Measurements from ENCODE around the gene THOP1.

The THOP1 gene

GRCh38 chr19:2755811-2756210 is 29.5 kb upstream of the THOP1 start:
- H3K4me3 ChIP-seq (ENCODE audit: low read length): no peak overlapping the region
- H3K9ac ChIP-seq (ENCODE audit: low read length): no peak overlapping the region
- H3K27me3 ChIP-seq (ENCODE audit: control insufficient read depth, insufficient read depth, low read length): no peaks in the 10 kb centered on the region
- no peak overlapping the region for H3K27ac ChIP-seq (ENCODE audit: low read length)
- H3K4me1 ChIP-seq (ENCODE audit: control insufficient read depth, low read depth, low read length): no peaks in the 10 kb centered on the region
- H3K9me3 ChIP-seq (ENCODE audit: control insufficient read depth, low read depth, low read length): no peaks in the 10 kb centered on the region
- H3K36me3 ChIP-seq (ENCODE audit: control insufficient read depth, low read depth, low read length): peaks cover 48% of the 10 kb centered on the region

DNA sequence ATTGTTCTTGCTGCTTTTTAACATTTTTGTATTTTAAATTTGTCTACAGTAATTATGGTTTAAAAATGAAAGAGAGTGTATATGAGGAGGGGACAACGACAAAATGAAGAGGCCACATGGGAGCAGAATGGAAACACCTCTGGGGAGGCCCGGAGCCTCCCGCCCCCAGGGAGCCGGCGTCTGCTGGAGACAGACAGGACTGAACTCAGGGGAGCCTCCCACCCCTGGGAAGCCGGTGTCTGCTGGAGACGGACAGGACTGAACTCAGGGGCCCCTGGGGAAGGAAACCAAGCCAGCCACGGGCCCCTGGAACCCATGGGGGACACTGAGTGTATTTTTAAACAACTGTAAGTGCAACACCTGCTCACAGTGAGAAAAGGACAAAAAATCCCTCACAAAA is 28.8 kb upstream of the THOP1 start:
- no peak overlapping the region for H3K9ac ChIP-seq (ENCODE audit: low read length)
- H3K4me1 ChIP-seq (ENCODE audit: control insufficient read depth, low read depth, low read length): no peaks in the 10 kb centered on the region
- H3K36me3 ChIP-seq (ENCODE audit: control insufficient read depth, low read depth, low read length): peaks cover 54% of the 10 kb centered on the region
- no peak overlapping the region for H3K4me3 ChIP-seq (ENCODE audit: low read length)
- H3K9me3 ChIP-seq (ENCODE audit: control insufficient read depth, low read depth, low read length): no peaks in the 10 kb centered on the region
- H3K27ac ChIP-seq (ENCODE audit: low read length): no peak overlapping the region
- H3K27me3 ChIP-seq (ENCODE audit: control insufficient read depth, insufficient read depth, low read length): no peaks in the 10 kb centered on the region

DNA sequence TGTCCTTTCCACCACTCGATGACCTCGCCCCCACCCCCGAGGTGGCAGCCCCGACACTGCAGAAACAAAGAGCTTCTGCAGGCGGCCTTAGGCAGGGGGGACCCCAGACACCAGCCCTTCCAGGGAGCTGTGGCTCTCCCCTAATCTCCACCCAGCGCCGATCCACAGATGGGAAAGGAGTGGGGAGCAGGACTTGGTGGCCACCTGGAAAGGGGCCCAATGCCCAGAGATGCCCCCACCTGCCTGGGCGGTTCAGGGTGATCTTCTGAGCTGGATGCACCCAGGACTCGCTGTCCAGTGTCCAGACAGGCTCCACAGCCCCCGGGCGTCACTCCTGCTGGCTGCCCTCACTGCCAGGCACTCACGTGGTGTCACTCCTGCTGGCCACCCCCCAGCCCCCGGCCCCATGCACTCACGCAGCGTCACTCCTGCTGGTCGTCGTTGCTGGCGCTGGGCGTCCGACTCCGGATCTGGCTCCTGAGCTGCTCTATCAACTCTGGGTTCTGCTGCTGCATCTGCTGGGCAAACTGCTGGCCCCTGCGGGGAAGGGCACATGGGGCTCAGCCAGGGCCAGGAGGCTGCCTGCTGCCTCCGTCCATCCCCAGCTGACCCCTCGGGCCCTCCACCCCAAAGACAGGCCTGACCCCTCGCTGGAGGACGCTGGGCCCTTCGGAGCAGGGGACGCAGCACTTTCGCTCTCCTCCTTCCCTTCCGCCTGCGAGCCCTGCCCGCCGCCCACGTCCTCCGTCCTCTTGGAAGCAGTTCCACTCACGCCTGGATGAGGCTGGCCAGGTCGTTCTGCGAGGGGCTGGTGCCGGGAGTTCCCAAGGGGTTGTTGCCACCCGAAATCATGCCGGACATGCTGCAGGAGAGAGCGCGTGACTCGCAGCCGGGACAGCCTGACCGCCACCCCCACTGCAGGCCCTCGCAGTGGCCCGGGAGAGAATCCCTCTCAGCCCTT is 28.1 kb upstream of the THOP1 start:
- H3K4me1 ChIP-seq (ENCODE audit: control insufficient read depth, low read depth, low read length): no peaks in the 10 kb centered on the region
- H3K9ac ChIP-seq (ENCODE audit: low read length): no peak overlapping the region
- peaks cover 62% of the 10 kb centered on the region for H3K36me3 ChIP-seq (ENCODE audit: control insufficient read depth, low read depth, low read length)
- no peak overlapping the region for H3K4me3 ChIP-seq (ENCODE audit: low read length)
- H3K27ac ChIP-seq (ENCODE audit: low read length): no peak overlapping the region
- H3K9me3 ChIP-seq (ENCODE audit: control insufficient read depth, low read depth, low read length): no peaks in the 10 kb centered on the region
- no peaks in the 10 kb centered on the region for H3K27me3 ChIP-seq (ENCODE audit: control insufficient read depth, insufficient read depth, low read length)

DNA sequence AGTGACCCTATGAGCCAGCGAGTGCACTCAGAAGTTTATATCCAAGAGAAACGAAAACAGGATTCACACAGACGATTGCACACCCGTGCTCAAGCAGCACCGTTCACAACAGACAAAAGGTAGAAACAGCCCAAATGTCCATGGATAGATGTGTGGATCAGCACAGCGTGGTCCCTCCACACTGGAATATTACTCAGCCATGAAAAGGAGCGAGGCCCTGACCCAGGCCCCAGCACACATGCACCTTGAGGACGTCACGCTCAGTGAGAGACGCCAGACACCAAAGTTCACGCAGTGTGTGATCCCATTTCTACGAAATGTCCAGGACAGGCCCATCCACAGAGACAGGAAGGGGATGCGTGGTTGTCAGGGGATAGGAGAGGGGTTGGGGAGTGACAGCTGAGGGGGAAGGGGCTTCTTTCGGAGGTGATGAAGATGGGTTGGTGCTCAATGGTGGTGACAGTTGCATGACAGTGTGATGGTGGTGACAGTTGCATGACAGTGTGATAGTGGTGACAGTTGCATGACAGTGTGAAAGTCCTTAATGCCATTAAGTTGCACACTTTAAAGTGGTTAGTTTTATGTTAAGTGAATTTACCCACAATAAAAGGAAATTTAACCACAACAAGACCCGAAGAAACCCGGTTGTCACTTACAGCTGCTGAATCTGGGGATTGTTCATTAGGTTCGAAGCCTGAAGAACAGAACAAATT is 26.5 kb upstream of the THOP1 start:
- Histone ChIP-seq H3K9me3 (ENCODE audit: control insufficient read depth, low read depth, low read length) (no peaks in the 10 kb centered on the region), H3K27ac (ENCODE audit: low read length) (no peak overlapping the region), H3K4me1 (ENCODE audit: control insufficient read depth, low read depth, low read length) (no peaks in the 10 kb centered on the region), H3K4me3 (ENCODE audit: low read length) (no peak overlapping the region), H3K9ac (ENCODE audit: low read length) (no peak overlapping the region), H3K36me3 (ENCODE audit: control insufficient read depth, low read depth, low read length) (peaks cover 77% of the 10 kb centered on the region), H3K27me3 (ENCODE audit: control insufficient read depth, insufficient read depth, low read length) (no peaks in the 10 kb centered on the region)

- no peaks in the 10 kb centered on the region for H3K4me1 ChIP-seq (ENCODE audit: control insufficient read depth, low read depth, low read length)
- H3K4me3 ChIP-seq (ENCODE audit: low read length): no peak overlapping the region
- H3K27me3 ChIP-seq (ENCODE audit: control insufficient read depth, insufficient read depth, low read length): no peaks in the 10 kb centered on the region
- no peak overlapping the region for H3K27ac ChIP-seq (ENCODE audit: low read length)
- no peak overlapping the region for H3K9ac ChIP-seq (ENCODE audit: low read length)
- no peaks in the 10 kb centered on the region for H3K9me3 ChIP-seq (ENCODE audit: control insufficient read depth, low read depth, low read length)
- peaks cover 78% of the 10 kb centered on the region for H3K36me3 ChIP-seq (ENCODE audit: control insufficient read depth, low read depth, low read length)
These were observed 25.9 kb upstream of the THOP1 start for GRCh38 chr19:2759362-2759761.

DNA sequence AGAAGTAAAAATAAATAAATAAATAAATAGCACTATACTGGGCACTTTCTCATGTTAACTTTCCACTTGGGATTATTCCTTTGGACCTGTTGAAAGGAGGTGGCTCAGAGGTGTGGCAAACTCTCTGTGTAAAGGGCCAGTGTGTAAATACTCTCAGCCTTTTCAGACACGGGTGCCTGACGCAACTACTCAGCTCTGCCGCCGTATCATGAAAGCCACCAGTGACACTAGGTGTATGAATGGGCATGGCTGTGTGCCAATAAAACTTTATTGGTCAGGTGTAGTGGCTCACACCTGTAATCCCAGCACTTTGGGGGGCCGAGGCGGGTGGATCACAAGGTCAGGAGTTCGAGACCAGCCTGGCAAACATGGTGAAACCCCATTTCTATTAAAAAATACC is 25.3 kb upstream of the THOP1 start:
- peaks cover 77% of the 10 kb centered on the region for H3K36me3 ChIP-seq (ENCODE audit: control insufficient read depth, low read depth, low read length)
- H3K9me3 ChIP-seq (ENCODE audit: control insufficient read depth, low read depth, low read length): no peaks in the 10 kb centered on the region

DNA sequence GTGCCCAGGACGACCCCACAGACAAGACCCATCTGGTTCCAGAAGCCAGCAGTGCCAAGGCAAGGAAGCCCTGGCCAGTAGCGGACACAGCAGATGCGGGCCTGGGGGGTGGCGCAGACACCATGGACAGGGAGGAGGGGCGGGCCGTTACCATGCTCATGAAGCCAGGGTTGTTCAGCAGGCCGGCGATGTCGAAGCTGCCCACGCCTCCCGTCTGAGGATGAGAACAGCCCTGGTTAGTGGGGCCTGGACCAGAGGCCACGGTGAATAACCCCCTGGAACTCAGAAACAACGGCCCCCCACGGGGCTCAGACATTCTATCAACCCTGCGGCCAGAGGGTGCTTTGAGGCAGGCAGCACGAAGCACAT is 24.0 kb upstream of the THOP1 start:
- H3K9me3 ChIP-seq (ENCODE audit: control insufficient read depth, low read depth, low read length): no peaks in the 10 kb centered on the region
- peaks cover 74% of the 10 kb centered on the region for H3K36me3 ChIP-seq (ENCODE audit: control insufficient read depth, low read depth, low read length)
- H3K27me3 ChIP-seq (ENCODE audit: control insufficient read depth, insufficient read depth, low read length): no peaks in the 10 kb centered on the region
- no peak overlapping the region for H3K9ac ChIP-seq (ENCODE audit: low read length)
- H3K4me1 ChIP-seq (ENCODE audit: control insufficient read depth, low read depth, low read length): no peaks in the 10 kb centered on the region
- H3K27ac ChIP-seq (ENCODE audit: low read length): no peak overlapping the region
- H3K4me3 ChIP-seq (ENCODE audit: low read length): no peak overlapping the region

More for the DNA sequence above, 25.3 kb upstream of the THOP1 start:
- Histone ChIP-seq H3K9ac (ENCODE audit: low read length) (no peak overlapping the region), H3K27me3 (ENCODE audit: control insufficient read depth, insufficient read depth, low read length) (no peaks in the 10 kb centered on the region), H3K4me3 (ENCODE audit: low read length) (no peak overlapping the region), H3K4me1 (ENCODE audit: control insufficient read depth, low read depth, low read length) (no peaks in the 10 kb centered on the region), H3K27ac (ENCODE audit: low read length) (no peak overlapping the region)

DNA sequence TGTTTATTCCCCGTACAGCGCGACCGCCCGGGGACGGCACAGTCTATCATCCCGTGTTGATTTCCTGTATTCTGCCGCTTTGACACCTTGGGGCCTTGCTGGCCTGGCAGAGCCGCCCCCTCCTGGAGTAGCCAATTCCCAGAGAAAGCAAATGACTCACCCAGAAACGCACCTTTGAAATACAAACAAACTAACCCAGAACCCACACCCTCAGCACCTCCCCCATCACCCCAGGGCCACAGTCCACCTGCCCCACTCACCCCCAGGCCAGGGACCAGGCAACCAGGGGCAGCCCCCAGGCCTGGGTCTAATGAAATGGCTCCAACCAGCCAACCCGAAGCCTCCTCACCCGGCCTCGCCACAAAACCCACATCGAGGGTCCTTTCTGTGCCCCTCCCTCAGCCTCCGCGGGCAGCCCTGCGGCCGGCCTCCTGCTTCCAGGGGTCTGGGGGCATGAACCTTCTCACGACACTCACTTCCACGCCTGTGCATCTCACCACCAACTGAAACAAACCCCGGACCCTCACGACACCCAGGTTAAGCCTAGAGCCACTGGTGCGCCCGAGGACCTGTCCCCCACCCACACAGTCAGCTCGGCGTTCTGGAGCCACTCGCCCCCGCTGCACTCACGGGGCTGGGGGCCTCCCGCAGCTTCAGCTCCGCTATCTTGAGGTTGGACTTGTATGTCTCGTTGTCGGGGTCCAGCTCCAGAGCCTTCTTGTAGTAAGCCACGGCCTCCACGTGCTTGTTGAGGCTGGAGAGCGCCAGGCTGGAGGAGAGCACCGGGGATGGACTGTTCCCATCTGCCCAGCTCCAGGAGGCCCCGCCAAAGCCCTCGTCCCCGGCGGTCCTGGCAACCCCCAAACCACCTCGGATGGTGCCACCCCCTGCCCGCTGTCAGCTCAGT is 23.2 kb upstream of the THOP1 start:
- Histone ChIP-seq H3K9me3 (ENCODE audit: control insufficient read depth, low read depth, low read length) (no peaks in the 10 kb centered on the region), H3K27ac (ENCODE audit: low read length) (no peak overlapping the region), H3K9ac (ENCODE audit: low read length) (no peak overlapping the region), H3K36me3 (ENCODE audit: control insufficient read depth, low read depth, low read length) (peaks cover 75% of the 10 kb centered on the region), H3K4me3 (ENCODE audit: low read length) (no peak overlapping the region), H3K4me1 (ENCODE audit: control insufficient read depth, low read depth, low read length) (no peaks in the 10 kb centered on the region), H3K27me3 (ENCODE audit: control insufficient read depth, insufficient read depth, low read length) (no peaks in the 10 kb centered on the region)

- H3K36me3 ChIP-seq (ENCODE audit: control insufficient read depth, low read depth, low read length): peaks cover 70% of the 10 kb centered on the region
- H3K4me3 ChIP-seq (ENCODE audit: low read length): no peak overlapping the region
- H3K9ac ChIP-seq (ENCODE audit: low read length): no peak overlapping the region
- H3K9me3 ChIP-seq (ENCODE audit: control insufficient read depth, low read depth, low read length): no peaks in the 10 kb centered on the region
- H3K27ac ChIP-seq (ENCODE audit: low read length): no peak overlapping the region
- H3K4me1 ChIP-seq (ENCODE audit: control insufficient read depth, low read depth, low read length): no peaks in the 10 kb centered on the region
- H3K27me3 ChIP-seq (ENCODE audit: control insufficient read depth, insufficient read depth, low read length): no peaks in the 10 kb centered on the region
These were observed 22.4 kb upstream of the THOP1 start for GRCh38 chr19:2762783-2763496.

- H3K9ac ChIP-seq (ENCODE audit: low read length): no peak overlapping the region
- no peaks in the 10 kb centered on the region for H3K9me3 ChIP-seq (ENCODE audit: control insufficient read depth, low read depth, low read length)
- H3K36me3 ChIP-seq (ENCODE audit: control insufficient read depth, low read depth, low read length): peaks cover 67% of the 10 kb centered on the region
- no peak overlapping the region for H3K27ac ChIP-seq (ENCODE audit: low read length)
- H3K27me3 ChIP-seq (ENCODE audit: control insufficient read depth, insufficient read depth, low read length): no peaks in the 10 kb centered on the region
- H3K4me1 ChIP-seq (ENCODE audit: control insufficient read depth, low read depth, low read length): no peaks in the 10 kb centered on the region
- no peak overlapping the region for H3K4me3 ChIP-seq (ENCODE audit: low read length)
These were observed 21.6 kb upstream of the THOP1 start for GRCh38 chr19:2763687-2764086.

DNA sequence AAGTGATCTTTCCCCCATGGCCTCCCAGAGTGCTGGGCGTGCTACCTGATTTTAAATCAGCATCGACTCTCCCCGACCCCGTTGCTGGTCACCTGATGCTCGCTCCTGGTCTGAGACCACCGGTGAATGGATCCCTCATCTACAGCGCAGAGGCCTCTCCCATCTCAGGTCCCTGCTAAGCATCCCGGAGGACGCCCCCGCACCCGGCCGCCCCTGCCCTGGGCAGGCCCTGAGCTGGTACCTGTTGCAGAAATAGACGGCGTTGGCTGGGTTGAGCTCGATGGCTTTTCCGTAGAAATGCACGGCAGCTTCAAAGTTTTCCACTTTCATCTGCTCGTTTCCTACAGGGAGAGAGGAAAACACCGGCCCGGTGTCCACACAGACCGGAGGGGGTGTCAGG is 20.4 kb upstream of the THOP1 start:
- Histone ChIP-seq H3K4me1 (ENCODE audit: control insufficient read depth, low read depth, low read length) (no peaks in the 10 kb centered on the region), H3K9ac (ENCODE audit: low read length) (no peak overlapping the region), H3K36me3 (ENCODE audit: control insufficient read depth, low read depth, low read length) (peaks cover 61% of the 10 kb centered on the region), H3K27ac (ENCODE audit: low read length) (no peak overlapping the region), H3K4me3 (ENCODE audit: low read length) (no peak overlapping the region), H3K9me3 (ENCODE audit: control insufficient read depth, low read depth, low read length) (no peaks in the 10 kb centered on the region), H3K27me3 (ENCODE audit: control insufficient read depth, insufficient read depth, low read length) (no peaks in the 10 kb centered on the region)
